NCI-H2107 treated with DMSO at 0.1 percent for 48 hours (cell line): Measurements from ENCODE around the gene RNF41.

Experiments used
- DNase-seq: peaks from one replicate; lab custom pipeline; 2025; ENCODE audit not compliant: unreplicated experiment; lab: John Stamatoyannopoulos, UW

Gene RNF41

DNA sequence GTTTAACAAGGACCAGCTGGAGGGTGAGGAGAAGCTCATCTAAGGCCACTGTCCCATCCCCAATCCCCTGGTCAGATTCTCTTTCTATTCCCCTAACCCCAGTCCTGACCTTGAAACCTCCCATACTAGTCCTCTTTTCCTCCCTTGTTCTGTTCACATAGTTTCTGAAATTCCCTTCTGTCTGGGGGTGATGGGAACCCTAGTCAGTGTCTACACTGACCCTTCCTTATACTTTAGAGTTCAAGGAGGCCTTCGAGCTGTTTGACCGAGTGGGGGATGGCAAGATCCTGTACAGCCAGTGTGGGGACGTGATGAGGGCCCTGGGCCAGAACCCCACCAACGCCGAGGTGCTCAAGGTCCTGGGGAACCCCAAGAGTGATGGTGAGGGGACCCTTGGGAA, 66.9 kb downstream of the RNF41 start:
- no peak for DNase-seq

DNA sequence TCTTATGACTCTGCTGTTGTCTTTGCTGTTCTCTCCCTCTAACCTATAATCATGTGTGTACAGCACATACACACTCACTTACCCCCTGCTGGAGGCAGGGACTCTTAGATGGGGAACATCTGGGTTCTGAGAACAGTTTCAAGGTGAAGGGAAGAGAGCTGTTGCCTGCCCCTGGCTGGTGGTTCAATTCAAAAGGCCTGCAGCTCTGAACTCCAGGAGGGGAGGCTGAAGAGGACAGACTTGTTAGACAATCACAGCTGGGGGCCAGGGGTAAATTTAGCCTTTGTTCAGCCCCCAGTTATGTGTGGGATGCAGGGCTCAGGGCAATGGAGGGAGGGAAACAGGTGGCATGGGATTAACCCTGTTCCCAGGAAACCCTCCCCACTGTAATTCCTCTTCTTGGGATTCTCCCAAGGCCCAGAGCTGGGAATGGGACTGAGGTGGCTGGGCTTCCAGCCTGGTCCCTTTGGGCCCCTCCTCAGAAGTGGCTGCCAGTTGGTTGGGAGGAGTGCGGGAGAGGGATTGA, 67.4 kb downstream of the RNF41 start:
- DNase-seq = no peak

DNA sequence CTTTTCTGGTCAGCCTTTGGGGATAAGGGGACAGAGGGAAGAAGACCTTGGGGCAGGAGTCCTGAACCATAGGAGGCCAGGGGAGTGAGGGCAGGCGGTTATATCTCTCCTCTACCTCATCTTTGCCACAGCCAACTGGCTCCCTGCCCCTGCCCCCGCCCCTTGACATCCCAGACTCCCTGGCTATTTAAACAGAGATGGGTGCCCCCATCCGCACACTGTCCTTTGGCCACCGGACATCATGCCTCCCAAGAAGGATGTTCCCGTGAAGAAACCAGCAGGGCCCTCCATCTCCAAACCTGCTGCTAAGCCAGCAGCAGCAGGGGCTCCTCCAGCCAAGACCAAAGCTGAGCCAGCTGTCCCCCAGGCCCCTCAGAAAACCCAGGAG, 68.0 kb downstream of the RNF41 start:
- no peak for DNase-seq

DNA sequence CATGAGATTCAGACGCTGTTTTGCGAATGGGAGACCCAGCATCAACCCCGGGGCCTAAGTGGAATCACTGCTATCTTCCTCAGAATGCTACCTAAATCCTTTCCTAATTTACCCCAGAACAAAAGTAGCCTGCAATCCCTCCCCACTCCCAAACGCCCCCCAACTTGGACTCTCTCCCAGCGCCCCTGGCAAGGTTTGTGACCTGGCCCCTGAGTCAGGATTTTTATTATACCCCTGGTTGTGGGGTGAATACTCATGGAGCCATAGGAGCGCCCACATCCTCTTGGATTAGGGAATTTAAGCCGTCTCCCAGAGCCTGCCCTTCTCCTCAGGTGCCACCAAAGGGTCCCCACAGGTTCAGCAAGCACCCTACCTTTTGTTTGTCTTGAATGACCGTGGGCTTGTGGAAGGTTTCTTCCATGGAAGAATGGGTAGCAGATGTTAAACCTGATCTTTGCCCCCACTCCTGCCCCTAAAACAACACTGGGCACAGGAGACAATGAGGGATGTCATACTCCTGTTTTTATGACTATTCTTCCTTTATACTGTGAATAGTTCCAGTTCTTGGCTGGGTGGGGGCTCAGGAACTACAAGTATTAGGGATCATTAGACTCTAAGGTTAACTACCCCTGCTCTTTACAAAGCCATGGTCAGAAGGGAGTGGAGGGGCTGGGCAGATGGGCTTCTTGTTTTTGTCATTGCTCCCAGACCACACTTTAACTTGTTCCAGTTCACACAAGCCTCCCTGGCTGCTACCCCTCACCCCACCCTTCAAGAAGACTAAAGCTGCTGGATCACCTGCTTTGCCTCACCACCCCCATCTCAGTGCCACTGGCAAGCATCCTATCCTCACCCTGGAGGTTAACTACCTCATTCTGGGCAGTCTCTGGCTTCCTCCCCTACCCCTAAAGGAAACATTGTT, 68.7 kb downstream of the RNF41 start:
- no peak for DNase-seq
